Midbrain (tissue), 1 donor: Measurements from ENCODE around the gene NDE1.

Experiments
- DNase-seq: peaks from one replicate; lab custom pipeline; 2025; lab: John Stamatoyannopoulos, UW

NDE1 gene

GRCh38 chr16:15769239-15769638, 119.2 kb downstream of the NDE1 start:
- no peak for DNase-seq

- DNase-seq: no peak
Observed at GRCh38 chr16:15770107-15770506, 120.1 kb downstream of the NDE1 start.

- DNase-seq: no peak
Observed at GRCh38 chr16:15770512-15770911, 120.5 kb downstream of the NDE1 start.

DNA sequence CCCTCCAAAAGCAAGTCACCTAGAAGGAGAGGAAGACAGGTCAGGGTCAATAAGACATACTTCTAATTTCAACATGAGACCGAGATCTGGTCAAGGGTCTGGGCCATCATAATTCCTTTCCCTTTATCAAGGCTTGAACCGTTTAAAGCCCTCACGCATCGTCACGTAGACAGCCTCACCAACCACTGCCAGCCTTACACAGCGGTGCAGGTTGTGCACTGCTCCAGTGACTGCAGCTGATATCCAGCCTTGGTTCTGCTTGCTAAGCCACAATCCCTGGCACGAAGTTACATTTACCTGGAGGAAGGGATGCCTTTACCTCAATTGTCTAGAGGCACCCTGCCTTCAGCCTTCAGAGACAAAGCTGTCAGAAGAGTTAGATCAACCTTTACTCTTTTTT, 121.6 kb downstream of the NDE1 start:
- no peak for DNase-seq

DNA sequence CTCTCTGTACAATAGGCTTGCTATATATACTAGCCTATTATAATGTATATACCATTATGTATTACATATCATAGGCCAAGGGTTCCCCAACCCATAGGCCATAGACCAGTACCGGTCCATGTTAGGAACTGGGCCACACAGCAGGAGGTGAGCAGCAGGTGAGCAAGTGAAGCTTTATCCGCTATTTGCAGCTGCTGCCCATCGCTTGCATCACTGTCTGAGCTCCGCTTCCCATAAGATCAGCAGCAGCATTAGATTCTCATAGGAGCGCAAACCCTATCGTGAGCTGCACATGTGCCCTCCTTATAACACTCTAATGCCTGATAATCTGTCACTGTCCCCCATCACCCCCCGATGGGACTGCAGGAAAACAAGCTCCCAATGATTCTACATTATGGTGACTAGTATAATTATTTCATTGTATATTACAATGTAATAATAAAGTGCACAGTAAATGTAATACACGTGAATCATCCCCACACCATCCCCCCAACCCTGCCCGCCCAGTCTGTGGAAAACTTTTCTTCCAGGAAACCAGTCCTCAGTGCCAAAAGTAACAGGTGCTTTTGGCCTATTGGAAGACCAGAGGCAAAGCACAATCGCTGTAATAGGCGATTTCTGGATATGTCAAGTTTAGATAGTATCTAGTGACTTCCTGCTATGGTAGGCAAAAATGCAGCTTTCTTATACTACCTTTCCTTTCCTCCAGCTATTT, 122.7 kb downstream of the NDE1 start:
- DNase-seq: no peak

DNA sequence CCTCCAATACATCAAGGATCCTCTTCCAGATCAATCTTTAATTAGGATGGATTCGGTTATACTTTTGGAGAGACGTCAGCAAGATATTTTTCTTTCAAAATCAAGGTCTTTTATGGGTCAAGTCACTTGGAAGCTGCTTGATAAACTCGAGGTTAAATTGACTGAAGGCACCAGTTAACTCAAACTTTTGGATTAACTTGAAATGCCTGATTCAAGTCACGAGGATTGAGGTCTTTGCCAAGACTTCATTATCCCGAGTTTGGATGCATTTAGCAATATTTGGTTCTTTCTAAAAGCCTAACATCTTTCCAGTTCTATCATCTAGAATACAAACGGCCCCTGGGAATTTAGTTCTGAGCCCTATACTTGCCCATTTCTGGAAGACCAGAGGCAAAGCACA, 123.9 kb downstream of the NDE1 start:
- DNase-seq: no peak

- DNase-seq: no peak
Observed at GRCh38 chr16:15775209-15775608, 125.2 kb downstream of the NDE1 start.

DNA sequence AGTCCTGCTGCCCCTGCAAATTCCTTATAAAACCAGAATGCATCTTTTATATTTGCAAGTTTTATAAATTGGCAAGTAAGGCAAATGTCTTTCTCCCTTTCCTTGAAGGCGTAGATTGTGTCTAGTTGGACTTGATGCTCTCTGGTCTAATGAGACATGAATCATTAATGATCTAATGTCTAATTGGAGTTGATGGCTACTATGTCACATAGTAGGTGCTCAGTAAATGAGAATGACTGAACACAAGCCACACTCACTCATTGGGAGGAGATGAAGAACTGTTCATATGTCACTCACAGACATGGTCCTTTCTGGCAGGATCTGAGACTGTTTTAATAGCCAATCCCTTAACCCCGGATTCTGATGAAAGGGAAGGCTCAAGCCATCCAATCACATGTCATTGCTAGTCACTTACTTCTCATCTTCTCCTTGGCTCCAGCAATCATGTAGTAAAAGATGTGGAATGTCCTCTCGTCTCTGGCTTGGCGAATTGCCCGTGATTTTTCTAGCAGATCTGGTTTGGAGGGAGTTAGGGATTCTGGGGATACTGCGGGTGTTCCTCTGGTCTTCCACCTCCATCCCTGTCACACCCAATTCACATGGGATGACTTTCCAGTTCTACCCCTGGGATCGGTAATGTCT, 125.7 kb downstream of the NDE1 start:
- no peak for DNase-seq
